SK-N-MC (cell line): ENCODE measurements around the gene SSR4.

ENCODE experiments used
- EZH2 ChIP-seq: fragments of 200-600 bp; sonication (generic); IDR thresholded peaks from one replicate; pipeline ENCODE4 v1.6.1; 2017; ENCODE audit warnings: antibody characterized with exemption
- POLR2AphosphoS5 ChIP-seq: IDR thresholded peaks from 2 replicates; pipeline ENCODE4 v1.6.1; 2012; ENCODE audit warnings: mild to moderate bottlenecking, low read depth, low read length, borderline replicate concordance

GRCh38 chrX:153829549-153829798, 35.0 kb downstream of the SSR4 start:
- TF ChIP-seq EZH2 (no peak), POLR2AphosphoS5 (no peak)
